B cell (primary cell): ENCODE measurements around the gene OR6K2.

Experiments used
- CTCF ChIP-seq: fragments of 200-600 bp; IDR thresholded peaks from one replicate; pipeline ENCODE4 v1.8.0; 2022; ENCODE audit warnings: antibody characterized with exemption, mild to moderate bottlenecking
- EZH2 ChIP-seq: IDR thresholded peaks from 2 replicates; pipeline ENCODE4 v1.6.1; 2012; ENCODE audit warnings: borderline replicate concordance, low read depth, mild to moderate bottlenecking, moderate library complexity, low read length; ENCODE audit not compliant: insufficient read depth, poor library complexity, severe bottlenecking

GRCh38 chr1:158674302-158674701 is 26.1 kb downstream of the OR6K2 start:
- TF ChIP-seq EZH2 = no peak
- no peak for TF ChIP-seq CTCF
